Suprapubic skin (tissue), 4 donors: ENCODE measurements around the gene ZFHX3. TPM values are rescaled to one million over a fixed set of nuclear protein-coding genes. Genes with fewer than 3 reads are reported as not detected.

ENCODE experiments used
- DNase-seq, 2 donors: peaks; one replicate each; pipeline ENCODE4 v3.0.0-alpha.2; 2019; ENCODE audit warnings: low spot score in 2 of 2
- H3K27ac ChIP-seq: fragments of 200-600 bp; sonication (generic); one replicate; pipeline ENCODE4 v1.5.1; 2019
- H3K27me3 ChIP-seq: fragments of 200-600 bp; sonication (generic); one replicate; pipeline ENCODE4 v1.5.1; 2019
- H3K36me3 ChIP-seq: fragments of 200-600 bp; sonication (generic); one replicate; pipeline ENCODE4 v1.5.1; 2019
- H3K4me1 ChIP-seq: fragments of 200-600 bp; sonication (generic); one replicate; pipeline ENCODE4 v1.5.1; 2019
- H3K4me3 ChIP-seq: fragments of 200-600 bp; sonication (generic); one replicate; pipeline ENCODE4 v1.5.1; 2019; ENCODE audit warnings: mild to moderate bottlenecking
- H3K9me3 ChIP-seq: fragments of 200-600 bp; sonication (generic); one replicate; pipeline ENCODE4 v1.5.1; 2019
- EP300 ChIP-seq: sonication (generic); formaldehyde crosslinking; IDR thresholded peaks from one replicate; pipeline ENCODE4 v1.6.1; 2017; ENCODE audit warnings: antibody characterized with exemption
- POLR2A ChIP-seq, 2 donors: fragments of 450-650 bp; IDR thresholded peaks; one replicate each; pipeline ENCODE4 v1.6.1; 2017; ENCODE audit warnings: antibody characterized with exemption in 2 of 2, mild to moderate bottlenecking in 2 of 2, moderate library complexity in 2 of 2
- POLR2AphosphoS5 ChIP-seq, 3 donors: sonication (generic); formaldehyde crosslinking; IDR thresholded peaks; one replicate each; pipeline ENCODE4 v1.6.1; 2017; ENCODE audit warnings: antibody characterized with exemption in 3 of 3
- WGBS: methylation state at CpG from one replicate; pipeline ENCODE4 v1.1.5; 2018; 5-methylcytosine and 5-hydroxymethylcytosine counted together
- total RNA-seq, 4 donors: library from RNA; depleted of rRNA; stranded (reverse); fragments of >200 nt; gene quantifications; one replicate each; pipeline ENCODE4 v1.1.0, GENCODE V29; 2016
- TF ChIP-seq, protein P1 (sequence below), 2 donors: fragments of 200-600 bp in 1 of 2; fragments of 450-650 bp in 1 of 2; sonication (generic) in 1 of 2; IDR thresholded peaks; one replicate each; pipeline ENCODE4 v1.5.1; 2016 to 2019; ENCODE audit warnings: antibody characterized with exemption in 2 of 2, mild to moderate bottlenecking in 1 of 2, moderate library complexity in 1 of 2

ZFHX3 gene
- total RNA-seq, 4 donors from 2014 or later: 10.4 to 16.1 (median 12.8) TPM

DNA sequence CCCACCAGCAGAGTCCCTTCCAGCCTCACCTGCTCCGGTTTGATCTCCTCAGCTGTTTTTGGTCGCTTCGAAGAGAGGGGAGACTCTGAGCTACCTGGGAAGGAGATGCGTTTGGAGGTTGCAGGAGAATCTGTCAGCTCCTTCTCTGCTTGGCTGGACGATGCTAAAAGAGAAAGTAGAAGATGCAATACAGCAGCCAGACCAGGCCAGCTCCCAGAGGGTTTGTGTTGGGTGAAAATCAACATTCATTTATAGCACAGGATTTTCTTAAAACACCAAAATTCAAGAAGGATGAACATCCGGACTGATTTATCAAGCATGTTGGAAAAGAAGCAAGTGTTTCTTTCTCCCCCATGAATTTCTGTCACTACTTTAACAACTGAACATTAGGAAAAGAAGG, 236.1 kb downstream of the ZFHX3 start:
- DNase-seq: no peak
- Histone ChIP-seq H3K4me3 (no peak overlapping the region), H3K27me3 (no peaks in the 10 kb centered on the region), H3K4me1 (no peaks in the 10 kb centered on the region), H3K27ac (no peak overlapping the region), H3K9me3 (no peaks in the 10 kb centered on the region), H3K36me3 (peaks cover 11% of the 10 kb centered on the region)
- TF ChIP-seq EP300: no peak
- TF ChIP-seq POLR2AphosphoS5 (IDR thresholded peaks at IDR 0.05): no peak
- TF ChIP-seq, protein P1, sequence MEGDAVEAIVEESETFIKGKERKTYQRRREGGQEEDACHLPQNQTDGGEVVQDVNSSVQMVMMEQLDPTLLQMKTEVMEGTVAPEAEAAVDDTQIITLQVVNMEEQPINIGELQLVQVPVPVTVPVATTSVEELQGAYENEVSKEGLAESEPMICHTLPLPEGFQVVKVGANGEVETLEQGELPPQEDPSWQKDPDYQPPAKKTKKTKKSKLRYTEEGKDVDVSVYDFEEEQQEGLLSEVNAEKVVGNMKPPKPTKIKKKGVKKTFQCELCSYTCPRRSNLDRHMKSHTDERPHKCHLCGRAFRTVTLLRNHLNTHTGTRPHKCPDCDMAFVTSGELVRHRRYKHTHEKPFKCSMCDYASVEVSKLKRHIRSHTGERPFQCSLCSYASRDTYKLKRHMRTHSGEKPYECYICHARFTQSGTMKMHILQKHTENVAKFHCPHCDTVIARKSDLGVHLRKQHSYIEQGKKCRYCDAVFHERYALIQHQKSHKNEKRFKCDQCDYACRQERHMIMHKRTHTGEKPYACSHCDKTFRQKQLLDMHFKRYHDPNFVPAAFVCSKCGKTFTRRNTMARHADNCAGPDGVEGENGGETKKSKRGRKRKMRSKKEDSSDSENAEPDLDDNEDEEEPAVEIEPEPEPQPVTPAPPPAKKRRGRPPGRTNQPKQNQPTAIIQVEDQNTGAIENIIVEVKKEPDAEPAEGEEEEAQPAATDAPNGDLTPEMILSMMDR (IDR thresholded peaks at IDR 0.05): no peak
- no peak for TF ChIP-seq POLR2A (IDR thresholded peaks at IDR 0.05)
- WGBS: 88% methylated on average over 6 of the region's 6 CpGs

DNA sequence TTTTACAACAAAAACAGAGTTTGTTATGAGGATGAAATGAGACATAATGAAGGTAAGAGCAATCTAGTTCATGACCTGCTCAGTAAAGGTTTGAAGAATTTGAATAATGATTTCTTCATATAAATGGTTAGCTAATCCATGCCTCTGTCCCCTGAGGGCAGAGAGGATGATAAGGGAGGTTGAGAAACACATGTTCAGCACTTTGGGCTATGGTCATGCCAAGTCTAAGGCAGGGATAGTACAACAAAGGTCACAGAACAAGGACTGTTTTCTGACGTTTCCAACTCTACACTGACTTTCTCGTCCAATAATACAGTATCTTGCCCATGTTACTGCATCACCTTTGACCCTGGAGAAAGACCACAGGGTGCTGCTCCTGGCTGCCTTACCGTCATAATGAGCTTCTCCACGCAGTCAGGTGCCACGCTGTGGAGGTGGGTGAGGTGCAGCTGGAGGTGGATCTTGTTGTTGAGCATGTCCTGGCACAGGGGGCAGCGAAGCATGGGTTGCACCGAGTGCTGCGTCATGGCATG, 236.7 kb downstream of the ZFHX3 start:
- Histone ChIP-seq H3K4me1 (no peaks in the 10 kb centered on the region), H3K9me3 (no peaks in the 10 kb centered on the region), H3K4me3 (no peak overlapping the region), H3K27ac (no peak overlapping the region), H3K27me3 (no peaks in the 10 kb centered on the region), H3K36me3 (peaks cover 11% of the 10 kb centered on the region)
- DNase-seq: no peak
- 88% methylated on average over 6 of the region's 8 CpGs for WGBS
- TF ChIP-seq, protein P1 (IDR thresholded peaks at IDR 0.05): no peak
- no peak for TF ChIP-seq POLR2AphosphoS5 (IDR thresholded peaks at IDR 0.05)
- TF ChIP-seq EP300: no peak

DNA sequence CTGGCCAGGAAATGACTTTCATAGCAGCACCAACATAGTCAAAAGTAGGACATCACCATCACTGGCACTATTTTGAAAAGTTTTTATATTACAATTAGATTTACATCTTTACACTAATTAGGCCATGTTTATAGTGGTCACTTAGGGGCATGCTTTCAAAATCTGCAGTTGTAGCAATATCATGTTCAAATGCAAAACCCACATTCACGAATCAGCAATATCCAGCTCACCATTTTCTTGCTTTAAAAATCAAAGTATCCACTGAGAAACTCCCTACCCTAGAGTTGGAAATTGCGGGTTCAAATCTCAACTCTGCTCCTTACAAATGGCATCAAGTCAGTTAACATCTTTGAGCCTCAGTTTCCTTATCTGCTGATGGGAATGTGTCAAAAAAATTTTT, 237.4 kb downstream of the ZFHX3 start:
- TF ChIP-seq, protein P1 (IDR thresholded peaks at IDR 0.05): no peak
- TF ChIP-seq POLR2AphosphoS5 (IDR thresholded peaks at IDR 0.05) (no peak), EP300 (no peak), POLR2A (IDR thresholded peaks at IDR 0.05) (no peak)
- H3K4me3 ChIP-seq: no peak overlapping the region
- no peaks in the 10 kb centered on the region for H3K9me3 ChIP-seq
- H3K4me1 ChIP-seq: no peaks in the 10 kb centered on the region
- H3K36me3 ChIP-seq: peaks cover 11% of the 10 kb centered on the region
- H3K27me3 ChIP-seq: no peaks in the 10 kb centered on the region
- DNase-seq: no peak
- H3K27ac ChIP-seq: no peak overlapping the region
- 97% methylated on average over 2 of the region's 2 CpGs for WGBS

DNA sequence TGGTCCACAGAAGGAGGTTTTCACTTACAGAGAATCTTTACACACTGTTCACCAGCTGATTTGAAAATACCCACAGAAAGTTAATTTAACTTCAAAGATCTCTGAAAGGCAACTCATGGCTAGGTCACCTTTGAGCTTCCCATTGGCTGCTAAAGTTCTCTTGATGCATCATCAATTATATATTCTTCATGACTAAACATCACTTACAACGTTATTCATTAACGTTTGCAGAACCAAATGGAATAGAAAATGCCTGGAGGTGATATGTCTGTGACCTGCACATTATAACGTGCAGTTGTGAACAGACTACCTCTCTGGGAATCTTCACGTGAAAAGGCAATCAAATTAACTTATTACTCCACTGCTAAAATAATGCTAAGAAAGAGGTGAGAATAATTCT, 238.5 kb downstream of the ZFHX3 start:
- WGBS: 85% methylated on average over 4 of the region's 4 CpGs
- TF ChIP-seq POLR2A (IDR thresholded peaks at IDR 0.05): no peak
- TF ChIP-seq, protein P1 (IDR thresholded peaks at IDR 0.05): no peak
- no peak for TF ChIP-seq EP300
- no peak for TF ChIP-seq POLR2AphosphoS5 (IDR thresholded peaks at IDR 0.05)
- Histone ChIP-seq H3K27ac (no peak overlapping the region), H3K9me3 (no peaks in the 10 kb centered on the region), H3K36me3 (peaks cover 11% of the 10 kb centered on the region), H3K27me3 (no peaks in the 10 kb centered on the region), H3K4me3 (no peak overlapping the region), H3K4me1 (no peaks in the 10 kb centered on the region)
- DNase-seq: no peak

- DNase-seq: no peak
- Histone ChIP-seq H3K4me3 (no peak overlapping the region), H3K27ac (no peak overlapping the region), H3K4me1 (no peaks in the 10 kb centered on the region), H3K27me3 (no peaks in the 10 kb centered on the region), H3K36me3 (peaks cover 11% of the 10 kb centered on the region), H3K9me3 (no peaks in the 10 kb centered on the region)
- TF ChIP-seq POLR2AphosphoS5 (IDR thresholded peaks at IDR 0.05) (no peak), POLR2A (IDR thresholded peaks at IDR 0.05) (no peak), EP300 (no peak)
- TF ChIP-seq, protein P1 (IDR thresholded peaks at IDR 0.05): no peak
- WGBS: 97% methylated on average over 1 of the region's 1 CpG
Observed at GRCh38 chr16:72808754-72809153, 239.2 kb downstream of the ZFHX3 start.
